ENCODE measurements around the gene SOWAHC. TPM values are rescaled to one million over a fixed set of nuclear protein-coding genes. Genes with fewer than 3 reads are reported as not detected.
"Not testable (repeated sequence)": the region's sequence is repeated elsewhere in the genome, so short reads cannot be mapped to it uniquely, and the experiment has no call there.

The SOWAHC gene
- total RNA-seq, 1 experiment from 2014 or later: not detected

DNA sequence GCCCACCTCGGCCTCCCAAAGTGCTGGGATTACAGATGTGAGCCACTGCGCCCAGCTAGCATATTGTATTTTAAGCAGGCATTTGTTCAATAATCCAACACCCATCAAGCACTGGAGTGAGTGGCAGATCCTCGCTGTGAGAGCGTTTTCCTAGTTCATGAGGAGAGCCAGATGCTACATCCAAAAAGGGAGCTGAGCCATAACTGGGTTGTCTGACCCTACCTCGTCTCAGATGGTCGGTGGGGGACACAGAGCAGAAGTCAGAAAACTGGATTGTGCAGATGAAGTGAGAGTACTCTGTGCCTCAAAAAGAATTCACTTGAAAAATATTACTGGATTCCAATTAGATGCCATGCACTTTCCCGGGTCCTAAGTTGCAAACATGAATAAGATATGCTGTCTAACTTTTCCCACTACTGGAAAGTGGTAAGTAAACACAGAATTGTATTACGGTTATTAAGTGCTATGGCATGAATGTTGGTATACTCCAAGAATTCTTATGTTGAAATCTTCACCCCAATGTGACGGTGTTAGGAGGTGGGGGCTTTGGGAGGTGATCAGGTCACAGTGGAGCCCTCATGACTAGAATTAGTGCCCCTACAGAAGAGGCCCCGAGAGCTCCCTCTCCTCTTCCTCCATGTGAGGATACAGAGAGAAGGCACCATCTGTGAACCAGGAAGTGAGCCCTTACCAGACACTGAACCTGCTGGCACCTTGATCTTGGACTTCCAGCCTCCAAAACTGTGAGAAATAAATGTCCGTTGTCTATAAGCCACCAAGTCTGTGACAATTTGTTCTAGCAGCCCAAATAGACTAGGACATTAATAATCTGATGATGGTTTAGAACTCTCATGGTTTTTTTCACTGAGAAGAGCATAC is 21.5 kb downstream of the SOWAHC start:
- Histone ChIP-seq H3K79me2 (ENCODE audit: low read length) (no peaks in the 10 kb centered on the region), H3K4me2 (ENCODE audit: low read depth, low read length, poor library complexity, severe bottlenecking) (no peak overlapping the region), H3K9ac (ENCODE audit: low read length) (no peak overlapping the region), H3K27me3 (ENCODE audit: low read length) (no peaks in the 10 kb centered on the region), H3K27ac (ENCODE audit: low read length) (no peak overlapping the region), H3K9me3 (ENCODE audit: low read length) (no peaks in the 10 kb centered on the region), H3K9me2 (replicated peaks; ENCODE audit: insufficient read depth, low read length) (no peaks in the 10 kb centered on the region), H4K20me1 (ENCODE audit: insufficient read depth, low read depth, low read length) (no peaks in the 10 kb centered on the region), H3K36me3 (ENCODE audit: insufficient read depth, low read length) (no peaks in the 10 kb centered on the region), H3K4me1 (ENCODE audit: low read length) (no peaks in the 10 kb centered on the region), H2AFZ (ENCODE audit: low read length) (0 out of 2 replicates have a peak overlapping the region, but pooled peaks have one; percentile 34), H3K4me3 (ENCODE audit: low read length) (no peak overlapping the region)
- DNase-seq: no peak

DNA sequence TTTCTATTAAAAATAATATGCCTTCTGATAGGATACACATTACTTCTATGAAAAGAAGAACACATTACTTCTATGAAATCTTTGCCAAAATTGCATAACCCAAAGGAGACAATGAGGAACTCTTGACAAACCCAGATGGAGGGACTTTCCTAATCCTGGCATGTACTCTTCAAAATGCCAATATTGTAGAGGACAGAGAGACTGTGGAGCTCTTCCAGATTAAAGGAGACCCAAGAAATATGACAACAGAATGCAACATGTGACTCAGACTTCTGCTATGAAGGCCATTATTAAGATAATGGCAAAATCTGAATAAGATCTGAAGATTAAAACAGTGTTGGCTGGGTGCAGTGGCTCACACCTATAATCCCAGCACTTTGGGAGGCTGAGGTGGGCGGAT is 22.2 kb downstream of the SOWAHC start:
- H3K4me3 ChIP-seq (ENCODE audit: low read length): no peak overlapping the region
- no peaks in the 10 kb centered on the region for H3K4me1 ChIP-seq (ENCODE audit: low read length)
- no peak overlapping the region for H2AFZ ChIP-seq (ENCODE audit: low read length)
- no peaks in the 10 kb centered on the region for H4K20me1 ChIP-seq (ENCODE audit: insufficient read depth, low read depth, low read length)
- no peaks in the 10 kb centered on the region for H3K79me2 ChIP-seq (ENCODE audit: low read length)
- H3K9me3 ChIP-seq (ENCODE audit: low read length): no peaks in the 10 kb centered on the region
- no peak overlapping the region for H3K27ac ChIP-seq (ENCODE audit: low read length)
- H3K36me3 ChIP-seq (ENCODE audit: insufficient read depth, low read length): no peaks in the 10 kb centered on the region
- no peak overlapping the region for H3K9ac ChIP-seq (ENCODE audit: low read length)
- H3K4me2 ChIP-seq (ENCODE audit: low read depth, low read length, poor library complexity, severe bottlenecking): no peak overlapping the region
- no peaks in the 10 kb centered on the region for H3K9me2 ChIP-seq (replicated peaks; ENCODE audit: insufficient read depth, low read length)
- no peaks in the 10 kb centered on the region for H3K27me3 ChIP-seq (ENCODE audit: low read length)
- DNase-seq: no peak

- Histone ChIP-seq H2AFZ (ENCODE audit: low read length) (no peak overlapping the region), H3K36me3 (ENCODE audit: insufficient read depth, low read length) (no peaks in the 10 kb centered on the region), H3K9ac (ENCODE audit: low read length) (no peak overlapping the region), H3K4me3 (ENCODE audit: low read length) (no peak overlapping the region), H3K9me3 (ENCODE audit: low read length) (no peaks in the 10 kb centered on the region), H4K20me1 (ENCODE audit: insufficient read depth, low read depth, low read length) (no peaks in the 10 kb centered on the region), H3K9me2 (replicated peaks; ENCODE audit: insufficient read depth, low read length) (no peaks in the 10 kb centered on the region), H3K4me1 (ENCODE audit: low read length) (no peaks in the 10 kb centered on the region), H3K27me3 (ENCODE audit: low read length) (no peaks in the 10 kb centered on the region), H3K27ac (ENCODE audit: low read length) (no peak overlapping the region), H3K79me2 (ENCODE audit: low read length) (no peaks in the 10 kb centered on the region), H3K4me2 (ENCODE audit: low read depth, low read length, poor library complexity, severe bottlenecking) (no peak overlapping the region)
- DNase-seq: no peak
These were observed 23.8 kb downstream of the SOWAHC start for GRCh38 chr2:109637749-109638570.

GRCh38 chr2:109638795-109639194 is 24.6 kb downstream of the SOWAHC start:
- no peaks in the 10 kb centered on the region for H3K4me1 ChIP-seq (ENCODE audit: low read length)
- no peaks in the 10 kb centered on the region for H3K79me2 ChIP-seq (ENCODE audit: low read length)
- no peak for DNase-seq
- H4K20me1 ChIP-seq (ENCODE audit: insufficient read depth, low read depth, low read length): no peaks in the 10 kb centered on the region
- H3K9me3 ChIP-seq (ENCODE audit: low read length): no peaks in the 10 kb centered on the region
- H3K4me2 ChIP-seq (ENCODE audit: low read depth, low read length, poor library complexity, severe bottlenecking): no peak overlapping the region
- no peak overlapping the region for H3K27ac ChIP-seq (ENCODE audit: low read length)
- H3K27me3 ChIP-seq (ENCODE audit: low read length): no peaks in the 10 kb centered on the region
- no peaks in the 10 kb centered on the region for H3K36me3 ChIP-seq (ENCODE audit: insufficient read depth, low read length)
- H2AFZ ChIP-seq (ENCODE audit: low read length): no peak overlapping the region
- no peaks in the 10 kb centered on the region for H3K9me2 ChIP-seq (replicated peaks; ENCODE audit: insufficient read depth, low read length)
- no peak overlapping the region for H3K4me3 ChIP-seq (ENCODE audit: low read length)
- no peak overlapping the region for H3K9ac ChIP-seq (ENCODE audit: low read length)

DNA sequence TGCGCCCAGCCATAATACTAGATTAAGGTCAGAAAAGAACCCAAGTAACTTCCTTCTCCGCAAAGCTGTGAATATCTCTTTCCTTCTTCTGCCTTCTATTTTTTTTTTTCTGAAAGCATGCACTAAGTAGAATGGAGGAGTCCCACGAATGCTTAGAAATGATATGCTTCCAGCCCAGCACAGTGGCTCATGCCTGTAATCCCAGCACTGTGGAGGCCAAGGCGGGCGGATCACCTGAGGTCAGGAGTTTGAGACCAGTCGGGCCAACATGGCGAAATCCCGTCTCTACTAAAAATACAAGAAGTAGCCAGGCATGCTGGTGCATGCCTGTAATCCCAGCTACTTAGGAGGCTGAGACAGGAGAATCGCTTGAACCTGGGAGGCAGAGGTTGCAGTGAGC is 25.8 kb downstream of the SOWAHC start:
- not testable (repeated sequence) for H3K36me3 ChIP-seq (ENCODE audit: insufficient read depth, low read length); H3K4me1 ChIP-seq (ENCODE audit: low read length); DNase-seq; H3K27ac ChIP-seq (ENCODE audit: low read length); H3K9ac ChIP-seq (ENCODE audit: low read length); H3K9me2 ChIP-seq (replicated peaks; ENCODE audit: insufficient read depth, low read length); H3K27me3 ChIP-seq (ENCODE audit: low read length); H3K9me3 ChIP-seq (ENCODE audit: low read length); H3K4me2 ChIP-seq (ENCODE audit: low read depth, low read length, poor library complexity, severe bottlenecking); H2AFZ ChIP-seq (ENCODE audit: low read length); H3K4me3 ChIP-seq (ENCODE audit: low read length); H3K79me2 ChIP-seq (ENCODE audit: low read length); H4K20me1 ChIP-seq (ENCODE audit: insufficient read depth, low read depth, low read length)

GRCh38 chr2:109644571-109645275 is 30.6 kb downstream of the SOWAHC start:
- no peak overlapping the region for H3K27ac ChIP-seq (ENCODE audit: low read length)
- H4K20me1 ChIP-seq (ENCODE audit: insufficient read depth, low read depth, low read length): no peaks in the 10 kb centered on the region
- no peaks in the 10 kb centered on the region for H3K4me1 ChIP-seq (ENCODE audit: low read length)
- H3K9me3 ChIP-seq (ENCODE audit: low read length): no peaks in the 10 kb centered on the region
- no peak overlapping the region for H3K9ac ChIP-seq (ENCODE audit: low read length)
- H3K27me3 ChIP-seq (ENCODE audit: low read length): no peaks in the 10 kb centered on the region
- no peaks in the 10 kb centered on the region for H3K79me2 ChIP-seq (ENCODE audit: low read length)
- H3K9me2 ChIP-seq (replicated peaks; ENCODE audit: insufficient read depth, low read length): no peaks in the 10 kb centered on the region
- H2AFZ ChIP-seq (ENCODE audit: low read length): no peak overlapping the region
- H3K4me3 ChIP-seq (ENCODE audit: low read length): no peak overlapping the region
- no peak overlapping the region for H3K4me2 ChIP-seq (ENCODE audit: low read depth, low read length, poor library complexity, severe bottlenecking)
- no peaks in the 10 kb centered on the region for H3K36me3 ChIP-seq (ENCODE audit: insufficient read depth, low read length)
- no peak for DNase-seq

GRCh38 chr2:109645412-109646184 is 31.4 kb downstream of the SOWAHC start:
- Histone ChIP-seq H3K4me2 (ENCODE audit: low read depth, low read length, poor library complexity, severe bottlenecking) (no peak overlapping the region), H3K9ac (ENCODE audit: low read length) (no peak overlapping the region), H3K9me2 (replicated peaks; ENCODE audit: insufficient read depth, low read length) (no peaks in the 10 kb centered on the region), H3K27me3 (ENCODE audit: low read length) (no peaks in the 10 kb centered on the region), H3K4me1 (ENCODE audit: low read length) (no peaks in the 10 kb centered on the region), H4K20me1 (ENCODE audit: insufficient read depth, low read depth, low read length) (no peaks in the 10 kb centered on the region), H3K79me2 (ENCODE audit: low read length) (no peaks in the 10 kb centered on the region), H3K27ac (ENCODE audit: low read length) (no peak overlapping the region), H3K9me3 (ENCODE audit: low read length) (no peaks in the 10 kb centered on the region), H3K4me3 (ENCODE audit: low read length) (no peak overlapping the region), H3K36me3 (ENCODE audit: insufficient read depth, low read length) (no peaks in the 10 kb centered on the region), H2AFZ (ENCODE audit: low read length) (no peak overlapping the region)
- no peak for DNase-seq

All from Karpas-422 (cell line).